DMS114 treated with DMSO at 0.1 percent for 48 hours (cell line): ENCODE results near the gene PLEKHG2.
A peak's percentile ranks its signal among the peaks of the same experiment; 100 is the strongest.

Source experiments
- DNase-seq: peaks from one replicate; lab custom pipeline; 2025; ENCODE audit not compliant: unreplicated experiment; lab: John Stamatoyannopoulos, UW

The PLEKHG2 gene

GRCh38 chr19:39420769-39421168 lies 8.3 kb downstream of the PLEKHG2 start:
- DNase-seq, result no peak

- DNase-seq, result no peak
Observed at GRCh38 chr19:39422020-39422419, 9.6 kb downstream of the PLEKHG2 start.

GRCh38 chr19:39423258-39424086 lies 11.0 kb downstream of the PLEKHG2 start:
- DNase-seq, result no peak

- DNase-seq, result no peak
Observed at GRCh38 chr19:39424934-39425333, 12.5 kb downstream of the PLEKHG2 start.

- no peak for DNase-seq
Observed at GRCh38 chr19:39425744-39426143, 13.3 kb downstream of the PLEKHG2 start.

GRCh38 chr19:39426170-39426569 lies 13.7 kb downstream of the PLEKHG2 start:
- DNase-seq, result no peak

GRCh38 chr19:39427707-39428106 lies 15.2 kb downstream of the PLEKHG2 start:
- no peak for DNase-seq

- peak; percentile 65 for DNase-seq
Observed at GRCh38 chr19:39428283-39429112, 16.0 kb downstream of the PLEKHG2 start.

- peak; percentile 59 for DNase-seq
Observed at GRCh38 chr19:39430675-39431593, 18.5 kb downstream of the PLEKHG2 start.

- no peak for DNase-seq
Observed at GRCh38 chr19:39432677-39433025, 20.2 kb downstream of the PLEKHG2 start.

- no peak for DNase-seq
Observed at GRCh38 chr19:39433480-39434079, 21.1 kb downstream of the PLEKHG2 start.

GRCh38 chr19:39434123-39435076 lies 21.9 kb downstream of the PLEKHG2 start:
- no peak for DNase-seq

- DNase-seq, result peak; percentile 98
Observed at GRCh38 chr19:39435499-39436349, 23.3 kb downstream of the PLEKHG2 start, which contains the start of gene RPS16. Gene RPS16 (minus strand): TSS chr19:39435949. CDS start chr19:39435895, 54 bp downstream.

GRCh38 chr19:39436350-39436716 lies 23.9 kb downstream of the PLEKHG2 start:
- no peak for DNase-seq

- DNase-seq, result no peak
Observed at GRCh38 chr19:39438270-39438934, 25.9 kb downstream of the PLEKHG2 start.

- DNase-seq, result no peak
Observed at GRCh38 chr19:39444598-39445195, 32.2 kb downstream of the PLEKHG2 start.

GRCh38 chr19:39445196-39446111 lies 33.0 kb downstream of the PLEKHG2 start, which contains the start of gene SUPT5H:
Gene SUPT5H (plus strand): TSS chr19:39445582. CDS start chr19:39445891, 309 bp downstream.
- peak; percentile 89 for DNase-seq
